Adipocyte (in vitro differentiated cells): ENCODE results near the gene DRD4.
"Not testable (repeated sequence)": the region's sequence is repeated elsewhere in the genome, so short reads cannot be mapped to it uniquely, and the experiment has no call there.

Experiments
- DNase-seq: peaks from one replicate; pipeline ENCODE4 v3.0.0-alpha.2; 2015; ENCODE audit warnings: low read depth
- H3K27me3 ChIP-seq: replicated peaks from 2 replicates; pipeline ENCODE4 v1.7.0; 2013; ENCODE audit warnings: mild to moderate bottlenecking, low read length, moderate library complexity; ENCODE audit not compliant: control insufficient read depth, insufficient read depth
- H3K36me3 ChIP-seq: 2 replicates; pipeline ENCODE4 v1.7.0; 2013; ENCODE audit warnings: low read length, mild to moderate bottlenecking, moderate library complexity; ENCODE audit not compliant: control insufficient read depth, insufficient read depth, severe bottlenecking
- H3K4me1 ChIP-seq: 2 replicates; pipeline ENCODE4 v1.7.0; 2013; ENCODE audit warnings: mild to moderate bottlenecking, low read length, moderate library complexity; ENCODE audit not compliant: control insufficient read depth, insufficient read depth
- H3K4me3 ChIP-seq: 2 replicates; pipeline ENCODE4 v1.7.0; 2013; ENCODE audit warnings: mild to moderate bottlenecking, low read length, moderate library complexity
- H3K9ac ChIP-seq: 2 replicates; pipeline ENCODE4 v1.7.0; 2013; ENCODE audit warnings: mild to moderate bottlenecking, low read length, moderate library complexity
- H3K9me3 ChIP-seq: 2 replicates; pipeline ENCODE4 v1.7.0; 2013; ENCODE audit warnings: mild to moderate bottlenecking, low read length, moderate library complexity; ENCODE audit not compliant: control insufficient read depth

Gene DRD4

DNA sequence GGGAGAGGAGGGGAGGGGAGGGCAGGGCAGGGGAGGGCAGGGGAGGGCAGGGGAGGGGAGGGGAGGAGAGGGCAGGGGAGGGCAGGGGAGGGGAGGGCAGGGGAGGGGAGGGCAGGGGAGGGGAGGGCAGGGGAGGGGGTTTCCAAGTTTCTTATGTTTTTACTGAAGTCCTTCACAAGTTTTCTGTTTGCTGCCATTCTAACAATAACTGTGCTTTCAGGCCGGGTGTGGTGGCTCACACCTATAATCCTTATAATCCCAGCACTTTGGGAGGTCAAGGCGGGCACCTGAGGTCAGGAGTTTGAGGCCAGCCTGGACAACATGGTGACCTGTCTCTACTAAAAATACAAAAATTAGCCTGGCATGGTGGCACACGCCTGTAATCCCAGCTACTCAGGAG is 53.2 kb downstream of the DRD4 start:
- Histone ChIP-seq H3K4me1 (peaks cover 13% of the 10 kb centered on the region), H3K36me3 (peaks cover 28% of the 10 kb centered on the region)
- not testable (repeated sequence) for H3K4me3 ChIP-seq, DNase-seq, H3K9me3 ChIP-seq, H3K9ac ChIP-seq, H3K27me3 ChIP-seq
